Activated CD8-positive, alpha-beta memory T cell treated with anti-CD3 and anti-CD28 coated beads, Interleukin-2, amount 50 U/mL, for 24 hours (primary cell): ENCODE measurements around the gene SERPINA7.
"Not testable (repeated sequence)": the region's sequence is repeated elsewhere in the genome, so short reads cannot be mapped to it uniquely, and the experiment has no call there.

Source experiments
- DNase-seq: peaks from one replicate; pipeline ENCODE4 v3.0.0-alpha.2; 2020; ENCODE audit errors: extremely low read depth

The SERPINA7 gene

GRCh38 chrX:106038625-106039024 lies at the start of gene SERPINA7:
Gene SERPINA7, minus strand, starts transcription at chrX:106038727. Its CDS starts 1,669 bp downstream, at chrX:106037058.
- no peak for DNase-seq

GRCh38 chrX:106069048-106069447 lies 30.5 kb upstream of the SERPINA7 start:
- no peak for DNase-seq

GRCh38 chrX:106050054-106050453 lies 11.5 kb upstream of the SERPINA7 start:
- no peak for DNase-seq

GRCh38 chrX:106042296-106042695 lies 3.8 kb upstream of the SERPINA7 start:
- DNase-seq: no peak

- DNase-seq: no peak
These were observed 2.3 kb upstream of the SERPINA7 start for GRCh38 chrX:106040861-106041260.

GRCh38 chrX:106039920-106040319 lies 1.4 kb upstream of the SERPINA7 start:
- DNase-seq: no peak

GRCh38 chrX:106037835-106038473 lies 573 bp downstream of the SERPINA7 start:
- DNase-seq: no peak

GRCh38 chrX:106036716-106037115 lies 1.8 kb downstream of the SERPINA7 start:
- no peak for DNase-seq

- DNase-seq: no peak
These were observed 3.5 kb downstream of the SERPINA7 start for GRCh38 chrX:106035064-106035463.

GRCh38 chrX:106023947-106024346 lies 14.6 kb downstream of the SERPINA7 start:
- no peak for DNase-seq

- no peak for DNase-seq
These were observed 16.3 kb downstream of the SERPINA7 start for GRCh38 chrX:106022238-106022637.

GRCh38 chrX:106014119-106014775 lies 24.3 kb downstream of the SERPINA7 start:
- no peak for DNase-seq

- no peak for DNase-seq
These were observed 29.4 kb downstream of the SERPINA7 start for GRCh38 chrX:106009145-106009544.

- no peak for DNase-seq
These were observed 30.7 kb downstream of the SERPINA7 start for GRCh38 chrX:106007815-106008214.

- no peak for DNase-seq
These were observed 32.8 kb downstream of the SERPINA7 start for GRCh38 chrX:106005684-106006083.

GRCh38 chrX:106000609-106001008 lies 37.9 kb downstream of the SERPINA7 start:
- not testable (repeated sequence) for DNase-seq

- no peak for DNase-seq
These were observed 38.3 kb downstream of the SERPINA7 start for GRCh38 chrX:106000203-106000602.

- no peak for DNase-seq
These were observed 39.2 kb downstream of the SERPINA7 start for GRCh38 chrX:105999294-105999693.

GRCh38 chrX:105988487-105988886 lies 50.0 kb downstream of the SERPINA7 start:
- not testable (repeated sequence) for DNase-seq
